Left colon (tissue), 2 donors: ENCODE measurements around the gene EPB41L5. TPM values are rescaled to one million over a fixed set of nuclear protein-coding genes. Genes with fewer than 3 reads are reported as not detected.
"Not testable (repeated sequence)": the region's sequence is repeated elsewhere in the genome, so short reads cannot be mapped to it uniquely, and the experiment has no call there.

Source experiments
- ATAC-seq: fragments of 200-7000 bp; cut with Tn5 transposase; one replicate; pipeline ENCODE4 v1.9.1; 2020; ENCODE audit warnings: mild to moderate bottlenecking, moderate library complexity
- DNase-seq, 2 donors: peaks; one replicate each; pipeline ENCODE4 v3.0.0-alpha.2; 2020
- intact Hi-C, 2 donors: fragments of 100-400 bp; cut with DNase I in 1 of 2; cut with micrococcal nuclease in 1 of 2; formaldehyde crosslinking; loops; one replicate each; pipeline versions ENCODE4 v1.11.2 to v1.14.0; 2022; cut with DNase I, micrococcal nuclease
- total RNA-seq, 2 donors: library from RNA; stranded (reverse); fragmentation: NEBNext Ultra II Directional; extraction: Animal tissue kit (Norgen Biotek cat#: 25700); gene quantifications; one replicate each; pipeline ENCODE4 v1.2.1, GENCODE V29; 2021
- donor health status: DM: no; HTN: no; CAD: no.
- donor health status: DM: yes; HTN: yes; CAD: no.

Gene EPB41L5
- total RNA-seq, 2 donors from 2014 or later: 30.3 to 30.8 TPM

DNA sequence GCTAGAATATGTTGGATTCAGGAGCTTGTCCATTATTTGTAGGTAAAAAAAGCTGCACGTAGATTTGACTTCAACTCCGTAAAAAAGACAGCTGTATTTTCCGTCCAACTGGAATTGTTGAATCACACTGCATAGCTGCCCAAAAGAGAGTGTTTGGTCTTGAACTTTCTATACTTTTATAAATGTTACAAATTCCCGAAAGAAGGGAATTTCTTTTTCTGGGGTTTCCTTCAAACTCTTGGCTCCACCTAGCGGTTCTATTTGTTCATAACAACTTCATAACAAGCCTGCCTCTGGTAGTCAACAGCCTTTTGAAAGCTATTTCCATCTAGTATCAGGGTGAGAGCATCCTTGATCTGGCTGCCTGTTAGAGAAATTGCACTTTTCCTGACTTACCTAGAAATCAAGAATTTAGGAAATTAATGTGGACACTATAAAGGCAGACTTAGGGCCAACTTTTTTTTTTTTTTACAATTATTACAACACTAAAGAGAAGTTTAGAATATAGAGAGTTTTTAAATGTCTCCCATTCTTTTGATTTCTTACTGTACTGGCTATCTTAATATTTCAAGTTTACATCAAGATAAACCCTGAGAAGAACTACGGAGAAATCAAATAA is 162.2 kb downstream of the EPB41L5 start:
- ATAC-seq (peak; percentile 52), DNase-seq (no peak)
- intact Hi-C loops: loop anchor here in 1 of 2 donors (10.0 kb wide), 1 partner anchor 470 kb away; no protein-coding TSS in a partner anchor

DNA sequence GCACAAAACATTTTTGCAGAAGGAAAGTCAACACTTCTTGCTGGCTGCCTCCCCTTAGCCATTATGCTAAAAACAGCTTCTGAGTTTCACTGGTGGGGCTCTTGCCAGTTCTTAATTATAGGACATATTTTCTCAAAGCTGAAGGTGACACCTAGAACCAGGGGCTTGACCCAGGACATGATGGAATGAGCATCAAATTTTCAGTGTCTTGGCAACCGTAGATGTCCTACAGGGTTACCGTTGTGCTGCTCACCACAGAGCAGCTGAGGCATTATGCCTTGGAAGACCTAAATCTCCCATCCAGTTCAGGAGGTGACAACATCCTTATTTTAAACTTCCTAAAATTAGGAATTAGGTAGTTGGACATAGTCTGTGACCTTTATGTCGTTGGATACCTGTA is 163.6 kb downstream of the EPB41L5 start:
- DNase-seq: no peak
- intact Hi-C loops: loop anchor here in 1 of 2 donors (10.0 kb wide), 1 partner anchor 472 kb away; no protein-coding TSS in a partner anchor
- ATAC-seq: no peak

DNA sequence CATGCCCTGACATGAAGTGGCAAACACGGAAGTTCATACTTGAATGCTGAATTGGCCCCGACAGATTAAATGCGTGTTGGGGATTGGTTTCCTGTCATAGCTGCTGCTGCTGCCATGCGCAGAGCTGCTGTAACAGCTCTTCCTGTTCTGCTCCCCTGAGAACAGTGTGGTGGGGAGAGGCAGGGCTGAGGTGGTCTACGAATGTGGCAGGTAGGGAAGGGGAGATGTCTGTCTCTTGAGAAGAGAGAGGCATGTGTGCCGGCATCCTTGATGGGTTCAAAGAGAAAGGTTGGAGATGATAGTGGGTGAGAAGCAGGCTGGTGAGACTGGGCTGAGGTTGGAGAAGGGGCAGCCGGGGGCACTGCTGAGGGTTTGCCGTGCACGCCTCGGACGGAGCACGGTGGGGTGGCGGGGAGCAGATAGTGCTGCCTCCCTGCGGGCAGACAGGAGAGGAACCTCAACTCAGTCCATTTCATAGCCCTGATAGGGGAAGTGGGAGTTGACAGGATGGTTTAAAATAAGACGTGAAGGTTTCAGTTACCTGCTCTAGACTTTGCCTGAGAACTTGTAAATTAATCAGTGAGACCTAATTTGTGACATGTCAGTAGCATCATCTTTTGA is 164.2 kb downstream of the EPB41L5 start:
- peak; percentile 37 to 66 for DNase-seq
- intact Hi-C loops: loop anchor here in 1 of 2 donors (10.0 kb wide), 1 partner anchor 472 kb away; no protein-coding TSS in a partner anchor
- peak; percentile 59 for ATAC-seq

DNA sequence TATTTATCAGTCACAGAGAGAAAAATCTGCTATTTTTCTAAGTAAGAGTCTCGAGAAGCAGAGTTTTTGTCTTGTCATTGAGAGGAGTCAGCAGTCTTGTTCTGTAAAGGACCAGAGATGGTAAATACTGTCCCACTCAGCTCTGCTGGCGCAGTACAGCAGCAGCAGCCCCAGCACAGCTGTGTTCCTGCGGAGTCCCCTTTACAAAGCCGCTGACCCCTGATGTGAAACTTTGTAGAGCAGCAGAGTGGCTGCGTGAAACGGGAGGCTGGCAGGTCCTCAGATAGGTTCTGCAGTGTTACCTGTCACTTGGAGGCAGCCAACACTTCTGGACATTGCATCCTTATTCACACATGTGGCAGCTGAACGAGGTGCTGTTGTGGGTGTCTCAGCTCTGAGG is 165.1 kb downstream of the EPB41L5 start:
- intact Hi-C loops: loop anchor here in 1 of 2 donors (10.0 kb wide), 1 partner anchor 473 kb away; no protein-coding TSS in a partner anchor
- DNase-seq (no peak), ATAC-seq (no peak)

DNA sequence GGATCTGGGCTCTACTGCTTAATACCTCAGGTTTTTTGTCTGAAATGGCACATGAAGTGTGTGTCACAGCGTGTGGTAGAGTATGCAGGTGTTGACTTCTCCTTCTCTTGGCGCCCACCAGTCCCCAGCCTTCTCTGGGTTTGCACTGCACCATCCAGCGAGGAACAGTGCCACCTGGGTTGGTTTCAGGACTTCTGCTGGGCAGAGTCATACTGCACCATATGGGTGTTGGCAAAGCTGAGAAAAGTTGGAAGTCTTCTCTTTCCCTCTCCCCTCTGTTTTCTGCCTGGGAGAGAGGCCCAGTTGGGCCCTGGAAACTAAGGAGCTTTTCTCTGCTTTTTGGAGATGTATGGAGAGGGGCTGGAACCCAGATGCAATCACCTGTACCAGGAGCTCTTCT is 166.5 kb downstream of the EPB41L5 start:
- no peak for ATAC-seq
- intact Hi-C loops: loop anchor here in 1 of 2 donors (10.0 kb wide), 1 partner anchor 475 kb away; no protein-coding TSS in a partner anchor
- no peak for DNase-seq

DNA sequence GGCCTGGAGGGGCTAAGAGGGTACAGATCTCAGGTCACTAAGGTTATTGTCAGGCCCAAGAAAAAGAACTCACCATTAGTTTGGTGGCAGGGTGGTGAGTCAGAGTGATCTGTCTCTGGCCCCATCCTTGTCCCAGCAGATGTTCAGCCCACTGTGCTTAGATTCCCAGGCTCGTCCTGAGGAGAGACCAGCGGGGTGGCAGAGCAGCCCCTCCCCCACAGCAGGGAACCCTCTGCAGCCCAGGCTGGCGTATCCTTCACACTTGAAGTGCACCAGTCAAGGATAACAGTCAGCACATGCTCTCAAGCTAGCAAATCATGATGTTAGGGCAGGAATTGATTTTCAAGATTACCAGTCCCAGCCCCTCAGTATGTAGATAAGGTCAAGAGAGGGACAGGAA is 167.2 kb downstream of the EPB41L5 start:
- ATAC-seq: no peak
- no peak for DNase-seq
- intact Hi-C loops: no loop called here

DNA sequence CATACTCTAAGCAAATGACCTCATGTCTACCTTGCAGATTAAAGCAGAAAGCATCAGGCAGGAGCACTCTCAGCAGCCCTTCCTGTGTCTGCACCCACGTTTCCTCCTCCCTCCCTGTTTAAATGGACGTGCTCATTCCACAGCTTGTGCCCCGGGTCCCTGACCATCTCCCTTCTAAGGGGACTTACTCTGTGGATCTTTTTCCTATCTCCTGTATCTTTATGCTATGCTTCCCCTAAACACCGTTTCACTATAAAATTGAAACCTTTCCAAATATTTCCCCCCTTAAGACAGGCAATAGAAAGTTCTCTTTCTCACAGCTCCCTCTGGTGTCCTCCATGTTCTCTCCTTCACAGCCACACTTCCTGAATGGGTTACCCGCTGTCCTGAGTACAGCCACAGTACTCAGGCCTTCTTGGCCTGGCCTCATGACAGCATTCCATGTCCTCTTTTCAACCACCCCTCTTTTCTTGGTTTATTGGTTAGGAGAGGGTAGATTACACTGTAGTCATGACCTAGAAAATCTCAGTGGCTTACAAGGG is 169.2 kb downstream of the EPB41L5 start:
- ATAC-seq: no peak
- intact Hi-C loops: no loop called here
- no peak for DNase-seq

DNA sequence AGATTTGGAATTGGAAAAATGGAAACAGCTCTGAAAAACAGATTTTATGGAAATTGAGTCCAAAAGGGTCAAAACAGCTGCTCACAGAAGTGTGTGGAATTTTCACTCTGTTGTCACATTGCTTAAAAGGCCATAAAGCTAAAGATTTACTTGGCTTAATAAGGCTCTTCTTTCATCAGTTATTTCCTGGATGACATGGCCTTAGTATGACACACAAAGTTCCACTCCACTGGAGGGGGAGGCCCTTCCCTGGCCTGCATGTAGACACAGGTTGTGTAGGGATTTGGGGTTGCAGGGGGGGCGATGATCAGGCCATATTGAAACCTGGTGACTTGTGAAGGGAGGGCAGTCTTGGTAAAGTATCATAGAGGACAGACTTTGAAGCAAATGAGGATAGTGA is 176.3 kb downstream of the EPB41L5 start:
- DNase-seq (no peak), ATAC-seq (no peak)
- intact Hi-C loops: no loop called here

DNA sequence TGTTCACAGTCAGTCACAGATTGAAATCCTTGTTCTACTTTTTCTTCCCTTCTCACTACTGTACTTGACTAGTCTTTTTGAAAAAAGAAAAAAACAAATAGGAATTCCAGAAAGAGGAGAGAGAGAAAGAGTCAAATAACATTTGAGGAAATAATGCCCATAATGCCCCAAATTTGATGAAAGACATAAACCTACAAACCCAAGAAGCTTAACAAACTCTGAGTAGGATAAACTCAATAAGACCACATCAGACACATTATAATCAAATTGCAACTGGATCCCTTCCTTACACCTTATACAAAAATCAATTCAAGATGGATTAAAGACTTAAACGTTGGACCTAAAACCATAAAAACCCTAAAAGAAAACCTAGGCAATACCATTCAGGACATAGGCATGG is 179.4 kb downstream of the EPB41L5 start:
- no peak for DNase-seq
- intact Hi-C loops: no loop called here
- no peak for ATAC-seq

DNA sequence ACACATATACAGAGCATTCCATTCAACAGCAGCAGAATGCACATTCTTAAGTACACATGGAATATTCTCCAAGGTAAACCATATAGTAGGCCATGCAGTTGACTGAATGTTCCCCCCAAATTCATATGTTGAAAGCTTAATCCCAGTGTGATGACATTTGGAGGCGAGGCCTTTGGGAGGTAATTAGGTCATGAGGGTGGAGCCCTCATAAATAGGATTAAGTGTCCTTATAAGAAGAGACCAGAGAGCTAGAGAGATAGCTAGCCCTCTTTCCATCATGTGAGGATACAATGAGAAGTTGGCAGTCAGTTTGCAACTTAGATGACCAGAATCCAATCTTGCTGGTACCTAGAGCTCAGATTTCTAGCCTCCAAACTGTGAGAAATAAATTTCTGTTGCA is 182.7 kb downstream of the EPB41L5 start:
- DNase-seq (no peak), ATAC-seq (no peak)
- intact Hi-C loops: no loop called here

DNA sequence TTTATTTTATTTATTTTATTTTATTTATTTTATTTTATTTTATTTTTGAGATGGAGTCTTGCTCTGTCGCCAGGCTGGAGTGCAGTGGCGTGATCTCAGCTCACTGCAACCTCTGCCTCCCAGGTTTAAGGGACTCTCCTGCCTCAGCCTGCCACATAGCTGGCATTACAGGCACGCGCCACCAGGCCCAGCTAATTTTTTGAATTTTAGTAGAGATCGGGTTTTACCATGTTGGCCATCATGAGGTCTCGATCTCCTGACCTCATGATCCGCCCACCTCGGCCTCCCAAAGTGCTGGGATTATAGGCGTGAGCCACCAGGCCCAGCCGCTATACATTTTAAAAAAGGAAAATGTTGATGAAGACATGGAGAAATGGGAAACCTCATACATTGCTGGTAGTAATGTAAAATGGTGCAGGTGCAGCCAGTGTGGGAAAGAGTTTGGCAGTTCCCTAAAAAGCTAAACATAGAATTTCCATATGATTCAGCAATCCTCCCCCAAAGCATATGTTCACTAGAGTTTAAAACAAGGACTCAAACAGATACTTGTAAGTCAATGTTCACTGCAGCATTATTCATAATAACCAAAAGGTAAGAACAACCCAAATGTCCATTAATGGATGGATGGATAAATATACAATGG is 187.1 kb downstream of the EPB41L5 start:
- intact Hi-C loops, ATAC-seq, DNase-seq: not testable (repeated sequence)

DNA sequence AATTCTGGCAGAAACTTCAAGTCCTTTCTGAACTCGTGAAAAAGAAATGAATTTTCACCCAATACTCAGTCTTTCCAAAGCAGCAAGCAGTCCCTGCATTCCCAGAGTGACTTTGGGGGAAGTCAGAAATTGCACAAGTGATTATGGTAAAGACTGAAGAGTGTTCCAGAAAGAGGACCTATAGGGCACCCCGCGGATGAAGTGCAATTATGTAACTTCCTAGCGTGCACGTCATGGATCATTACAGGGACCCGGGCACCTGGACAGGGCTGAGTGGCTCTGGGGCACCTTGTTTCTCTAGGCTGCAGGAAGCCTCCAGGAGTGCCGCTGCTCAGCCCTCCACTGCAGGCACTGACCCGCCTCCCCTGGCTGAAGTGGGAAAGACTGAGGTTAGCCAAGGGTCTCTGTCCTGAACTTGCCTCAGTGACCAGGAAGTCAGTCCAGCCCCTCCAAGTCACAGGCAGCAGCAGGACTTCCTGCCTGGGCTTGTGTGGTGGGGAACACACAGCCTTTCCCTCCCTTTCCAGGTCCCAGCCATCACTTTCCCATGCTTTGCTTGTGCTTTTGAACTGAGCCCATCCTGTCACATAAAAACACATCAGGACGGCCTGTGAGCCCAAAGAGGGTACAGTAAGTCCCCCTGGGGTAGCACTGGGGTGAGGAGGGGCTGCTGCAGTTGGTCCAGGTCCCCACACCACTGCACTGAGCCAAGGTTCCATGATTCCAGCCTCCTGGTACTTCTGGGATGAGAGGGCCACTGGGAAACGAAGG is 190.6 kb downstream of the EPB41L5 start:
- ATAC-seq (no peak), DNase-seq (no peak)
- intact Hi-C loops: no loop called here

DNA sequence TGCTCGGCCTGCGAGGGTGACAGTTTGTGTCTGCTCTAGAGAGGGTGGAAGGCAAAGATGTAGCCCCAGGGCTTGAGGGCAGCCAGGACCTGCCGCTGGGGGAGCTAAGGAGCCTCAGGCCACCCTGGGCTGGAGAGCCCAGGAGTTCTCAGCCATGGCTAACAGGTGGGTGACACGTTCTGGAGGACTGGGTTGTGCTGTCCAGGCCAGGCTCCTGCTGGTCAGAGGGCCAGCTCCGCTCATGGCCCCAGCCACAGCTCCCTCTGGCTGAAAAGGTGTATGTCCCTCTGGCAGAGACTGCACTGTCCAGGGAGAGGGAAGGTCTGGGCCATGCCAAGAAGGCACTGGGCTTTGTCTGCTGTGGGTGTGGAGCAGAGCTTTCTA is 191.1 kb downstream of the EPB41L5 start:
- intact Hi-C loops: no loop called here
- DNase-seq: no peak

DNA sequence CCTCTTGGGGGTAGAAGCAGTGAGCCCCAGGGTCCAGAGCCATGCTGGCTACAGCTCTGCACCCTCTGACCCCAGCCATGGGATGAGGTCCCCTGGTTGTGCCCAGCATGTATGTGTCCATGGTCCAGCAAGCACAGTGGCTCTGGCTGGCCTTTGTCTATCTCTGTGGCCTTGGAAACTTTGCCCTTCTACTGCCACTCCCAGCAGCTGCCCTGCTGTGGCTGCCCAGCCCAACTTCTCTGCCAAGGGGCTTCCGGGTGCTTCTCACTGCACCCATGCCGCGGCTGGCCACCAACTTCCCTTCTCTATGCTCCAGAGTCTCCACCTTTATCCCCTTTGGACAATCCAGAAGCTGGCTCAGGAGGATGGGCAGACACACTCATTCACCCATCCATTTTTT is 191.5 kb downstream of the EPB41L5 start:
- intact Hi-C loops: no loop called here
- DNase-seq (no peak), ATAC-seq (peak; percentile 17)

More for the DNA sequence above, 191.1 kb downstream of the EPB41L5 start:
- ATAC-seq: no peak

DNA sequence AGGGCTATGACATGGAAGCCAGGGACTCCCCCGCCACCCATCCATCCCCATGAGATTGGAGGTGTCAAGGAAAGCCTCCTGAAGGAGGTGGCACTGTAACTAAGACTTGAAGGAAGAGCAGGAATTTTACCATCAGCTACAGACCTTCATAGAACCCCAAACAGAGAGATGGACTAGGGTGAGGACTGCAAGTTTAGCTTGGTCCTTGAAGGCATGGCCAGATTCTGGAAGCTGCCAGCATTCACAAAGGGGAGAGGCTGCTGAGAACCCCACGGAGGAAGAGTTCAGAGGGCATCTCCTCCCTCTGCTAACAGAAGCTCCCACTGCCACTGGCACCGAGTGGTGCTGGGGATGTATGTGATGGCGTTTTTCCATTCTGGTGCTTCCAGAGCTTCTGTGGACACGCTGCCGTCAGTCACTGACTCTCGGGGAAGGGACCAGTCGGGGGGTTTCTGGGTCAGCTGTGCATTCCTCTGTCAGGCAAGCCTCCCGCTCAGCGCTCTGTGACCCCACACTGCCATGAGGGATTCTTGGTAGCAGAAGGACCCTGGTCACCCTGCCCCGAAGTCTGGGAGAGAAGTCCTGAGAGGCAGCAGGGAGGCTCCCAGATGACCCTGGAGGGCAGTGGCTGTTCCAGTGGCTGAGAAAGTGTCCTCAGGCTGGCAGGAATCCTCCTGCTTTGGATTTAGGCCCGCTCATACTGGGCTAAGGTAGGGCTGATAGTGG is 192.2 kb downstream of the EPB41L5 start:
- no peak for DNase-seq
- ATAC-seq: no peak
- intact Hi-C loops: no loop called here

DNA sequence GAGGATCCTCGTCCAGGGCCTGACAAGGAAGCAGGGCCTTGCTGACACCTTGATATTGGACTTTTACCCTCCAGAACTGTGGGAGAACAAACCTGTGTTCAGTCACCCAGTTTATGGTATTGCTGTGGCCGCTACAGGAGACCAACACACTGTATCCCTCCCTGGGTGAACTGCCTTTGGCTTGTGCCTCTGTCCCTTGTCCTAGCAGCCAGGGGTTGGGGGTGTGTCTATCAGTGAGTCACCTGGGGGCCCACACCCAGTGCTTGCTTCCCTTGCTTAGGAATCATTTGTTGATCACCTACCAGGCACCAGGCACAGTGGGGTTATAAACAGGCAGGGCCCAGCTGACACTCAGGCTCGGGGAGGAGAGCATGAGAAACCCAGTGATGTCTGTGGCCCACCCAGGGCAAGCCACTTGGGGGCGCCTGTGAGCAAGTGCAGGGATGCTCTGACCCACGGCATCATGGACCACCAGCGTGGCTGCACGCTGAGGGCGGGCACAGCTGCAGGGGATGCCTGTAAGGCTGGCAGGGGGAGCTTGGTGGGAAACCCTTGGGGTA is 193.2 kb downstream of the EPB41L5 start:
- ATAC-seq (peak; percentile 93), DNase-seq (peak; percentile 50 to 53)
- intact Hi-C loops: no loop called here

DNA sequence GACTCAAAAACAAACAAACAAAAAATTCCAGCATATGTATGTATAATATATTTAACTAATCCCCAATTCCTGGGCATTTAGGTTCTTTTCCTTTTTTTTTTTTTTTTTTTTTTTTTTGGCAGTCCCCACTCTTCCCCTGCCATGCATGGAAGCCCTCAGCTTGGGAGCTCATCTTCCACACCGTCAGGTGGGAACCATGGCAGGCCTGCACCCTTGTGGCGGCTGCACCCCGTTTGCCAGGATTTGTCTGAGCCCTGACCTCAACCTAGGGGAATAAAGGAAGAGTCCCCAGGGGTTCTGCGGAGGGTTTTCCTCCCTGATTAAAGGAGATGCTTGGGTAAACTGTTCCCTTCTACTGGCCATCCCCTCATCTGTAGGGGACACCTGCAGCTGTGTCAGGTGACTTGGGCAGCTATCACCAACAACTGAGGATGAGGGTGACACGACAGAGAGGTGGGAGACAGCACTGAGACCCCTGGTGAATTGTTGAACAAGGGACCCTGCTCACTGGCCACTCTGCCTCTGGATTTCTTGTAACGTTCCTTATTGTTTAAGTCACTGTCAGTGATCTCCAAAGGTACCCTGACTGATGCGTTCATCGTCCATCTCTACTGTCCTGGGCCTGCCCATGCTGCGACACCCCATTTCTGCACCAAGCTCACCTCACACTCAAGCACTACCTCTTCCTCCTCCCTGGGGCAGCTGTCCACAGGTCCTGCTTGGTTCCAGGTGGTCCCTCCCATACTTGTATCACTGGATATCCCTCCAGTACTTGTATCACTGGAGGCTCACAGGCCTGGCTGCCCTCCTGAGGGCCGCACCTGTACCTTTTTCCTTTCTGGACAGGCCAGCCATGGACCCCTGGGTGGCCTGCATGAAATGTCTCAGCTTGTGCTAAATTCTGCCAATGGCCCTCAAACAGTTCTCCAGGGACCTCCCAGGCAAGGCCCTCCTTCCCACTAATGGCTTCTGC is 195.8 kb downstream of the EPB41L5 start:
- intact Hi-C loops: no loop called here
- ATAC-seq (no peak), DNase-seq (no peak)
